Anterior cingulate cortex (tissue), 58 donors: ENCODE data around the gene DIPK1B.

Experiments used
- DNase-seq, 58 donors: peaks; one replicate each; lab custom pipeline; 2025; lab: John Stamatoyannopoulos, UW

The DIPK1B gene

GRCh38 chr9:136672431-136673087 lies 39.8 kb upstream of the DIPK1B start:
- no peak for DNase-seq

- DNase-seq = no peak
Measured at GRCh38 chr9:136673088-136673974, 39.0 kb upstream of the DIPK1B start.

GRCh38 chr9:136673975-136674785 lies 38.2 kb upstream of the DIPK1B start:
- DNase-seq = no peak

- DNase-seq = no peak
Measured at GRCh38 chr9:136674786-136675349, 37.5 kb upstream of the DIPK1B start.

- DNase-seq = no peak
Measured at GRCh38 chr9:136675477-136676296, 36.7 kb upstream of the DIPK1B start.

- no peak for DNase-seq
Measured at GRCh38 chr9:136676297-136676794, 36.0 kb upstream of the DIPK1B start.

- DNase-seq = no peak
Measured at GRCh38 chr9:136676920-136677686, 35.3 kb upstream of the DIPK1B start.

GRCh38 chr9:136678034-136678433 lies 34.3 kb upstream of the DIPK1B start:
- no peak for DNase-seq

GRCh38 chr9:136678624-136679023 lies 33.7 kb upstream of the DIPK1B start:
- DNase-seq = no peak

GRCh38 chr9:136679431-136679941 lies 32.9 kb upstream of the DIPK1B start:
- DNase-seq = peak in 7 of 58 donors; percentile 16 to 39 (median 22)

GRCh38 chr9:136681029-136681428 lies 31.3 kb upstream of the DIPK1B start:
- DNase-seq = no peak

GRCh38 chr9:136681945-136682699 lies 30.2 kb upstream of the DIPK1B start:
- no peak for DNase-seq

- DNase-seq = no peak
Measured at GRCh38 chr9:136682710-136683109, 29.7 kb upstream of the DIPK1B start.

GRCh38 chr9:136683173-136683745 lies 29.1 kb upstream of the DIPK1B start:
- DNase-seq = no peak

- DNase-seq = no peak
Measured at GRCh38 chr9:136683755-136684154, 28.6 kb upstream of the DIPK1B start.

GRCh38 chr9:136684339-136684738 lies 28.0 kb upstream of the DIPK1B start:
- DNase-seq = no peak

GRCh38 chr9:136684799-136685198 lies 27.6 kb upstream of the DIPK1B start:
- no peak for DNase-seq
